Lower leg skin (tissue), 3 donors: ENCODE measurements around the gene GABRD.

Experiments used
- POLR2A ChIP-seq, 2 donors: fragments of 450-650 bp; IDR thresholded peaks; one replicate each; pipeline ENCODE4 v1.6.1; 2016 to 2017; ENCODE audit warnings: antibody characterized with exemption in 2 of 2, mild to moderate bottlenecking in 1 of 2, moderate library complexity in 1 of 2
- TF ChIP-seq, protein P1 (sequence below), 3 donors: fragments of 450-650 bp; IDR thresholded peaks; one replicate each; pipeline ENCODE4 v1.5.1; 2016; ENCODE audit warnings: antibody characterized with exemption in 3 of 3, mild to moderate bottlenecking in 3 of 3, moderate library complexity in 2 of 3

DNA sequence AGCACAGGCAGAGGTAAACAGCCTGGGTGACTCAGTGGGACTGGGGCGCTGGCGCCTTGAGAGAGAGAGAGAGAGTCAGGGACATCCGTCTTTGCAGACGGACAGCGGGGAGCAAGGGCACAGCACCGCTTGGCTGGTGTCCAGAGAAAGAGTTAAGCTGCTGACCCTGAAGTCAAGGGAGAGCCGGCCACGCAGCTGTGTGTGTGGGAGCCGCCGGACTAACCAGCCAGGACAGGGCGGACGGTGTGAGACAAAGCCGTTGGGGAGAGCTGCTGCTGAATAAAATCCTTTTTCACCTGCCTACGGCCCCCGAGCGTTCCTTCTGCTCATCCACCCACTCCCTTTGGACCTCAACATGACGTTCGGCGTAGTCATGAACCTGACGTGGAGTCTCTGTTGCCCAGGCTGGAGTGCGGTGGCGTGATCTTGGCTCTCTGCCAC is 30.0 kb upstream of the GABRD start:
- TF ChIP-seq, protein P1, sequence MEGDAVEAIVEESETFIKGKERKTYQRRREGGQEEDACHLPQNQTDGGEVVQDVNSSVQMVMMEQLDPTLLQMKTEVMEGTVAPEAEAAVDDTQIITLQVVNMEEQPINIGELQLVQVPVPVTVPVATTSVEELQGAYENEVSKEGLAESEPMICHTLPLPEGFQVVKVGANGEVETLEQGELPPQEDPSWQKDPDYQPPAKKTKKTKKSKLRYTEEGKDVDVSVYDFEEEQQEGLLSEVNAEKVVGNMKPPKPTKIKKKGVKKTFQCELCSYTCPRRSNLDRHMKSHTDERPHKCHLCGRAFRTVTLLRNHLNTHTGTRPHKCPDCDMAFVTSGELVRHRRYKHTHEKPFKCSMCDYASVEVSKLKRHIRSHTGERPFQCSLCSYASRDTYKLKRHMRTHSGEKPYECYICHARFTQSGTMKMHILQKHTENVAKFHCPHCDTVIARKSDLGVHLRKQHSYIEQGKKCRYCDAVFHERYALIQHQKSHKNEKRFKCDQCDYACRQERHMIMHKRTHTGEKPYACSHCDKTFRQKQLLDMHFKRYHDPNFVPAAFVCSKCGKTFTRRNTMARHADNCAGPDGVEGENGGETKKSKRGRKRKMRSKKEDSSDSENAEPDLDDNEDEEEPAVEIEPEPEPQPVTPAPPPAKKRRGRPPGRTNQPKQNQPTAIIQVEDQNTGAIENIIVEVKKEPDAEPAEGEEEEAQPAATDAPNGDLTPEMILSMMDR (IDR thresholded peaks at IDR 0.05): no peak
- TF ChIP-seq POLR2A (IDR thresholded peaks at IDR 0.05): no peak
